ENCODE measurements around the gene BABAM2. TPM values are rescaled to one million over a fixed set of nuclear protein-coding genes. Genes with fewer than 3 reads are reported as not detected.
"Not testable (repeated sequence)": the region's sequence is repeated elsewhere in the genome, so short reads cannot be mapped to it uniquely, and the experiment has no call there.

The BABAM2 gene
- polyA plus RNA-seq, 3 donors, result 49.0 to 54.2 (median 52.6) TPM

GRCh38 chr2:27871802-27872201, 18.7 kb upstream of the BABAM2 start:
- DNase-seq, result no peak

GRCh38 chr2:27873091-27873490, 17.4 kb upstream of the BABAM2 start:
- no peak for DNase-seq

- DNase-seq, result no peak
Observed at GRCh38 chr2:27875089-27875881, 15.2 kb upstream of the BABAM2 start.

- DNase-seq, result no peak
Observed at GRCh38 chr2:27878825-27879224, 11.7 kb upstream of the BABAM2 start.

GRCh38 chr2:27881815-27882583, 8.5 kb upstream of the BABAM2 start:
- not testable (repeated sequence) for DNase-seq

GRCh38 chr2:27882584-27882922, 8.0 kb upstream of the BABAM2 start:
- DNase-seq, result not testable (repeated sequence)

GRCh38 chr2:27884601-27885000, 5.9 kb upstream of the BABAM2 start:
- DNase-seq, result no peak

GRCh38 chr2:27885234-27885633, 5.3 kb upstream of the BABAM2 start:
- no peak for DNase-seq

- DNase-seq, result no peak
Observed at GRCh38 chr2:27885661-27886060, 4.9 kb upstream of the BABAM2 start.

GRCh38 chr2:27886322-27886721, 4.2 kb upstream of the BABAM2 start:
- DNase-seq, result no peak

- DNase-seq, result no peak
Observed at GRCh38 chr2:27887111-27887510, 3.4 kb upstream of the BABAM2 start.

- DNase-seq, result no peak
Observed at GRCh38 chr2:27887830-27888229, 2.7 kb upstream of the BABAM2 start.

GRCh38 chr2:27888790-27889189, 1.7 kb upstream of the BABAM2 start:
- DNase-seq, result no peak

- DNase-seq, result peak; percentile 34
Observed at GRCh38 chr2:27889774-27890145, 769 bp upstream of the BABAM2 start.

- DNase-seq, result peak; percentile 75
Observed at GRCh38 chr2:27890924-27891672, 569 bp downstream of the BABAM2 start.

GRCh38 chr2:27891673-27892105, 1.2 kb downstream of the BABAM2 start:
- no peak for DNase-seq

- DNase-seq, result no peak
Observed at GRCh38 chr2:27893006-27893405, 2.5 kb downstream of the BABAM2 start.

GRCh38 chr2:27897717-27898116, 7.2 kb downstream of the BABAM2 start:
- no peak for DNase-seq

GRCh38 chr2:27901234-27901633, 10.7 kb downstream of the BABAM2 start:
- DNase-seq, result no peak

- no peak for DNase-seq
Observed at GRCh38 chr2:27902098-27902497, 11.6 kb downstream of the BABAM2 start.

GRCh38 chr2:27903018-27903417, 12.5 kb downstream of the BABAM2 start:
- DNase-seq, result no peak

- no peak for DNase-seq
Observed at GRCh38 chr2:27903649-27904404, 13.3 kb downstream of the BABAM2 start.
